HepG2 (cell line): ENCODE data around the gene EIF2S2. TPM values are rescaled to one million over a fixed set of nuclear protein-coding genes. Genes with fewer than 3 reads are reported as not detected.

Experiments
- ATAC-seq: fragments of 200-7000 bp; cut with Tn5 transposase; 3 replicates; pipeline ENCODE4 v1.9.1; 2020; ENCODE audit warnings: mild to moderate bottlenecking, moderate library complexity
- BruUV-seq: library from RNA; stranded (reverse); fragments of 400-500 nt; replicated peaks from 2 replicates; lab custom pipeline; 2021; lab: Mats Ljungman, UMichigan
- CTCF ChIA-PET: fragments of 300-600 bp; formaldehyde crosslinking; extraction: SDS; loops from one replicate; lab custom pipeline; 2021; ENCODE audit warnings: low total read pairs, inconsistent platforms, low intra/inter-chr PET ratio; lab: Yijun Ruan, JAX
- POLR2A ChIA-PET: fragments of 350-600 bp; sonication (Branson Sonifier 250); formaldehyde crosslinking; loops from one replicate; lab custom pipeline; 2020; ENCODE audit warnings: antibody characterized with exemption, inconsistent platforms; lab: Yijun Ruan, JAX
- DNase-seq: peaks from one replicate; pipeline ENCODE4 v3.0.0-alpha.2; 2015; ENCODE audit warnings: low spot score
- FAIRE-seq: peaks from 3 replicates; lab custom pipeline; 2011; peaks lifted over from hg19 to GRCh38; lab: Jason Lieb, UNC
- H2AFZ ChIP-seq: one replicate; pipeline ENCODE4 v1.6.1; 2011; ENCODE audit warnings: low read length, inconsistent platforms
- H3K27ac ChIP-seq: fragments of 300-600 bp; 3 replicates; pipeline ENCODE4 v1.8.0; 2011; ENCODE audit warnings: mixed run types, mild to moderate bottlenecking, mixed read lengths, low read length, inconsistent platforms; ENCODE audit not compliant: insufficient read depth; ENCODE audit errors: extremely low read length
- H3K27me3 ChIP-seq, 2 experiments: fragments of 200-600 bp in 1 of 2; 2 replicates in 1 of 2; 3 replicates in 1 of 2; pipeline versions ENCODE4 v1.6.0 to v1.8.0; 2011; ENCODE audit warnings: low read length in 2 of 2, mild to moderate bottlenecking in 2 of 2, moderate library complexity in 2 of 2, inconsistent platforms in 1 of 2; ENCODE audit not compliant: insufficient read depth in 2 of 2, control insufficient read depth in 1 of 2
- H3K36me3 ChIP-seq, 2 experiments: fragments of 200-600 bp in 1 of 2; replicated peaks in 1 of 2; 2 replicates in 1 of 2; 3 replicates in 1 of 2; pipeline versions ENCODE4 v1.5.1 to v1.8.0; 2011; ENCODE audit warnings: low read length in 2 of 2, inconsistent platforms in 1 of 2; ENCODE audit not compliant: insufficient read depth in 2 of 2, control insufficient read depth in 1 of 2
- H3K4me1 ChIP-seq: 2 replicates; pipeline ENCODE4 v1.5.1; 2012; ENCODE audit warnings: low read length, inconsistent platforms; ENCODE audit not compliant: insufficient read depth
- H3K4me2 ChIP-seq: 2 replicates; pipeline ENCODE4 v1.6.0; 2011; ENCODE audit warnings: low read depth, low read length, inconsistent platforms
- H3K4me3 ChIP-seq, 3 experiments: fragments of 200-600 bp in 1 of 3; sonication (generic), shearing (Covaris generic) in 1 of 3; replicated peaks in 1 of 3; 2 replicates each; pipeline ENCODE4 v1.5.1; 2011 to 2016; ENCODE audit warnings: low read length in 3 of 3, inconsistent platforms in 2 of 3, low read depth in 2 of 3, mild to moderate bottlenecking in 2 of 3, control low read depth in 1 of 3, mixed read lengths in 1 of 3; ENCODE audit not compliant: insufficient read depth in 1 of 3
- H3K79me2 ChIP-seq: one replicate; pipeline ENCODE4 v1.6.1; 2011; ENCODE audit warnings: low read length, inconsistent platforms; ENCODE audit not compliant: insufficient read depth
- H3K9ac ChIP-seq: 2 replicates; pipeline ENCODE4 v1.6.0; 2011; ENCODE audit warnings: mild to moderate bottlenecking, low read depth, low read length, inconsistent platforms; ENCODE audit not compliant: insufficient read depth
- H3K9me3 ChIP-seq: 2 replicates; pipeline ENCODE4 v1.5.1; 2012; ENCODE audit warnings: mild to moderate bottlenecking, low read length
- H4K20me1 ChIP-seq: 2 replicates; pipeline ENCODE4 v1.6.0; 2011; ENCODE audit warnings: inconsistent platforms, mild to moderate bottlenecking, low read length, moderate library complexity; ENCODE audit not compliant: insufficient read depth
- AKAP8 ChIP-seq: sonication (generic); formaldehyde crosslinking; IDR thresholded peaks from 2 replicates; pipeline ENCODE4 v1.5.1; 2020; ENCODE audit warnings: mild to moderate bottlenecking, missing genetic modification reagents
- HNF4A ChIP-seq: sonication (generic); formaldehyde crosslinking; IDR thresholded peaks from 2 replicates; pipeline ENCODE4 v1.4.0; 2020; ENCODE audit warnings: missing genetic modification reagents
- JARID2 ChIP-seq: sonication (generic); formaldehyde crosslinking; IDR thresholded peaks from 2 replicates; pipeline ENCODE4 v1.8.1; 2023; ENCODE audit warnings: missing genetic modification reagents, inconsistent platforms; ENCODE audit not compliant: insufficient replicate concordance
- KLF13 ChIP-seq: sonication (generic); formaldehyde crosslinking; IDR thresholded peaks from 2 replicates; pipeline ENCODE4 v1.4.0; 2020; ENCODE audit warnings: mild to moderate bottlenecking, missing genetic modification reagents
- MIER3 ChIP-seq: IDR thresholded peaks from 2 replicates; pipeline ENCODE4 v1.6.1; 2016; ENCODE audit warnings: missing compliant biosample characterization, borderline replicate concordance
- POLR2AphosphoS5 ChIP-seq: IDR thresholded peaks from 2 replicates; pipeline ENCODE4 v1.6.1; 2012; ENCODE audit warnings: low read depth, low read length
- POLR2G ChIP-seq: fragments of 200-400 bp; formaldehyde crosslinking; IDR thresholded peaks from 2 replicates; pipeline ENCODE4 v1.6.1; 2018; ENCODE audit warnings: mild to moderate bottlenecking, low read depth, low read length, moderate library complexity
- RBFOX2 ChIP-seq: fragments of 200-400 bp; formaldehyde crosslinking; IDR thresholded peaks from 2 replicates; pipeline ENCODE4 v1.6.1; 2017; ENCODE audit warnings: low read depth, mild to moderate bottlenecking, low read length
- RCOR2 ChIP-seq: IDR thresholded peaks from 2 replicates; pipeline ENCODE4 v1.6.1; 2016; ENCODE audit warnings: missing biosample characterization, missing genetic modification reagents
- RORA ChIP-seq: sonication (generic); formaldehyde crosslinking; IDR thresholded peaks from 2 replicates; pipeline ENCODE4 v1.5.0; 2020; ENCODE audit warnings: mild to moderate bottlenecking, missing genetic modification reagents, moderate library complexity
- SNAPC2 ChIP-seq: sonication (generic); formaldehyde crosslinking; IDR thresholded peaks from 2 replicates; pipeline ENCODE4 v1.8.1; 2022; ENCODE audit warnings: mild to moderate bottlenecking, missing genetic modification reagents
- ZNF121 ChIP-seq: sonication (generic); formaldehyde crosslinking; IDR thresholded peaks from 2 replicates; pipeline ENCODE4 v1.5.0; 2020; ENCODE audit warnings: mild to moderate bottlenecking, missing genetic modification reagents
- ZNF33B ChIP-seq: sonication (generic); formaldehyde crosslinking; IDR thresholded peaks from 2 replicates; pipeline ENCODE4 v1.5.1; 2020; ENCODE audit warnings: mild to moderate bottlenecking, missing genetic modification reagents
- WGBS: methylation state at CpG from one replicate; pipeline ENCODE4 v1.1.6; 2017; ENCODE audit warnings: low lambda C conversion rate; 5-methylcytosine and 5-hydroxymethylcytosine counted together
- in situ Hi-C: cut with HindIII; loops from 2 replicates; pipeline ENCODE4 v1.10.0; 2017; ENCODE audit warnings: low pct_unique_long_range_greater_than_20kb; ENCODE audit not compliant: extremely low pct_ligation_motif_present
- intact Hi-C: fragments of 100-400 bp; cut with micrococcal nuclease; formaldehyde crosslinking; loops from one replicate; pipeline ENCODE4 v1.10.0; 2022; ENCODE audit not compliant: unreplicated experiment
- polyA plus RNA-seq, 8 experiments: library from polyadenylated mRNA; depleted of rRNA in 3 of 8; stranded (reverse) in 7 of 8; unstranded in 1 of 8; fragments of >200 nt; fragmentation: Illumina TruSeq in 4 of 8; extraction: Trizol in 4 of 8; gene quantifications; 2 replicates each; pipeline versions ENCODE4 v1.2.1 to v1.2.3, GENCODE V29; 2011 to 2016; ENCODE audit warnings: low read depth in 4 of 8, missing spikeins in 1 of 8, mixed read lengths in 1 of 8; ENCODE audit not compliant: insufficient read depth in 1 of 8
- total RNA-seq, 5 experiments: library from RNA; depleted of rRNA; stranded (reverse); fragments of >200 nt; fragmentation: Illumina TruSeq; extraction: Trizol; gene quantifications; 2 replicates each; pipeline ENCODE4 v1.2.3, GENCODE V29; 2016; ENCODE audit warnings: low read depth in 1 of 5
- TF ChIP-seq, protein P1 (sequence below): sonication (generic); formaldehyde crosslinking; IDR thresholded peaks from 2 replicates; pipeline ENCODE4 v1.5.0; 2020; ENCODE audit warnings: mild to moderate bottlenecking, missing genetic modification reagents, borderline replicate concordance
- TF ChIP-seq, protein P2 (sequence below): sonication (generic); formaldehyde crosslinking; IDR thresholded peaks from 2 replicates; pipeline ENCODE4 v1.4.0; 2020; ENCODE audit warnings: missing genetic modification reagents, low read depth, mild to moderate bottlenecking, borderline replicate concordance
- TF ChIP-seq, protein P3 (sequence below): sonication (generic); formaldehyde crosslinking; conservative IDR thresholded peaks from 2 replicates; pipeline ENCODE4 v1.4.0; 2020; ENCODE audit warnings: missing genetic modification reagents
- TF ChIP-seq, protein P4 (sequence below): IDR thresholded peaks from 2 replicates; pipeline ENCODE4 v1.6.1; 2016; ENCODE audit warnings: control low read depth

EIF2S2 gene
- total and polyA plus RNA-seq, 2 of the 13 experiments (the other 11 are each of a cell fraction or from before 2014, with no cell fraction given), result 126 to 213 TPM

DNA sequence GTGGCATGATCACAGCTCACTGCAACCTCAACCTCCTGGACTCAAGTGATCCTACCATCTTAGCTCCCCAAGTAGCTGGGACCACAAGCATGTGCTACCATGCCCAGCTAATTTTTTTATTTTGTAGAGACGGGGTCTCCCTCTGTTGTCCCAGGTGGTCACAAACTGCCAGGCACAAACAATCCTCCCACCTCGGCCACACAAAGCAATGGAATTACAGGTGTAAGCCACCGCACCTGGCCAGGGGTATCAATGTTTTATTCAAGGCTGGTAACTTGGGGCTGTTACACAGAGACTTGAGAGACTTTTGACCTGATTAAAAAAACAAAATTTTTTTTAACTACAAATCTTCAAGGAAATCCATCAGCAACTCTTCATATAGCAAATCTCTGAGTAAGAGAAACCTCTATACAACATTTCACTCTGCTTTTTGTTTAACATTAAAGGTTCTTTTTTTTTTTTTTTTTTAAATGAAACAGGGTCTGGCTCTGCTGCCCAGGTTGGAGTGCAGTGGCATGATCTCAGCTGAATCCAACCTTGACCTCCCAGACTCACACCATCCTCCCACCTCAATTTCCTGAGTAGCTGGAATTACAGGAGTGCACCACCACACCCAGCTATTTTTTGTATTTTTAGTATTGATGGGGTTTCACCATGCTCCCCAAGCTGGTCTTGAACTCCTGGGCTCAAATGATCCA lies 5.9 kb downstream of the EIF2S2 start:
- POLR2A ChIA-PET, result interaction anchor here (0.7 to 1.8 kb wide), 3 partner anchors 10 to 113 kb away, joined by 3 to 5 read pairs (median 4); no protein-coding TSS in a partner anchor
- peaks cover 76% of the 10 kb centered on the region for H4K20me1 ChIP-seq
- TF ChIP-seq POLR2G (peak; percentile 50; the same call in 1 of the 2 replicates), ZNF121 (CRISPR knock-in tag) (peak; percentile 93), RORA (CRISPR knock-in tag) (no peak), AKAP8 (CRISPR knock-in tag) (peak; percentile 23; the same call in 1 of the 2 replicates), HNF4A (CRISPR knock-in tag) (no peak), SNAPC2 (CRISPR knock-in tag) (0 out of 2 replicates have a peak, but pooled peaks have one; percentile 21), RBFOX2 (peak; percentile 63), JARID2 (CRISPR knock-in tag) (no peak), POLR2AphosphoS5 (peak; percentile 3; the same call in 1 of the 2 replicates), KLF13 (CRISPR knock-in tag) (no peak), ZNF33B (no peak), RCOR2 (no peak), MIER3 (no peak)
- TF ChIP-seq, protein P1, sequence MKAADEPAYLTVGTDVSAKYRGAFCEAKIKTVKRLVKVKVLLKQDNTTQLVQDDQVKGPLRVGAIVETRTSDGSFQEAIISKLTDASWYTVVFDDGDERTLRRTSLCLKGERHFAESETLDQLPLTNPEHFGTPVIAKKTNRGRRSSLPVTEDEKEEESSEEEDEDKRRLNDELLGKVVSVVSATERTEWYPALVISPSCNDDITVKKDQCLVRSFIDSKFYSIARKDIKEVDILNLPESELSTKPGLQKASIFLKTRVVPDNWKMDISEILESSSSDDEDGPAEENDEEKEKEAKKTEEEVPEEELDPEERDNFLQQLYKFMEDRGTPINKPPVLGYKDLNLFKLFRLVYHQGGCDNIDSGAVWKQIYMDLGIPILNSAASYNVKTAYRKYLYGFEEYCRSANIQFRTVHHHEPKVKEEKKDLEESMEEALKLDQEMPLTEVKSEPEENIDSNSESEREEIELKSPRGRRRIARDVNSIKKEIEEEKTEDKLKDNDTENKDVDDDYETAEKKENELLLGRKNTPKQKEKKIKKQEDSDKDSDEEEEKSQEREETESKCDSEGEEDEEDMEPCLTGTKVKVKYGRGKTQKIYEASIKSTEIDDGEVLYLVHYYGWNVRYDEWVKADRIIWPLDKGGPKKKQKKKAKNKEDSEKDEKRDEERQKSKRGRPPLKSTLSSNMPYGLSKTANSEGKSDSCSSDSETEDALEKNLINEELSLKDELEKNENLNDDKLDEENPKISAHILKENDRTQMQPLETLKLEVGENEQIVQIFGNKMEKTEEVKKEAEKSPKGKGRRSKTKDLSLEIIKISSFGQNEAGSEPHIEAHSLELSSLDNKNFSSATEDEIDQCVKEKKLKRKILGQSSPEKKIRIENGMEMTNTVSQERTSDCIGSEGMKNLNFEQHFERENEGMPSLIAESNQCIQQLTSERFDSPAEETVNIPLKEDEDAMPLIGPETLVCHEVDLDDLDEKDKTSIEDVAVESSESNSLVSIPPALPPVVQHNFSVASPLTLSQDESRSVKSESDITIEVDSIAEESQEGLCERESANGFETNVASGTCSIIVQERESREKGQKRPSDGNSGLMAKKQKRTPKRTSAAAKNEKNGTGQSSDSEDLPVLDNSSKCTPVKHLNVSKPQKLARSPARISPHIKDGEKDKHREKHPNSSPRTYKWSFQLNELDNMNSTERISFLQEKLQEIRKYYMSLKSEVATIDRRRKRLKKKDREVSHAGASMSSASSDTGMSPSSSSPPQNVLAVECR, result 0 out of 2 replicates have a peak, but pooled peaks have one; percentile 27
- TF ChIP-seq, protein P2, sequence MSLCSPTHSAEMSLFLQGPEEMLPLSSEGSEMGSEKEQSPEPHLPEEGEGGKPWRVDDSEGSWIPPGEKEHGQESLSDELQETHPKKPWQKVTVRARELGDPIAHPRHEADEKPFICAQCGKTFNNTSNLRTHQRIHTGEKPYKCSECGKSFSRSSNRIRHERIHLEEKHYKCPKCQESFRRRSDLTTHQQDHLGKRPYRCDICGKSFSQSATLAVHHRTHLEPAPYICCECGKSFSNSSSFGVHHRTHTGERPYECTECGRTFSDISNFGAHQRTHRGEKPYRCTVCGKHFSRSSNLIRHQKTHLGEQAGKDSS, result no peak
- TF ChIP-seq, protein P3, sequence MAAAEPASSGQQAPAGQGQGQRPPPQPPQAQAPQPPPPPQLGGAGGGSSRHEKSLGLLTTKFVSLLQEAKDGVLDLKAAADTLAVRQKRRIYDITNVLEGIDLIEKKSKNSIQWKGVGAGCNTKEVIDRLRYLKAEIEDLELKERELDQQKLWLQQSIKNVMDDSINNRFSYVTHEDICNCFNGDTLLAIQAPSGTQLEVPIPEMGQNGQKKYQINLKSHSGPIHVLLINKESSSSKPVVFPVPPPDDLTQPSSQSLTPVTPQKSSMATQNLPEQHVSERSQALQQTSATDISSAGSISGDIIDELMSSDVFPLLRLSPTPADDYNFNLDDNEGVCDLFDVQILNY, result no peak
- TF ChIP-seq, protein P4, sequence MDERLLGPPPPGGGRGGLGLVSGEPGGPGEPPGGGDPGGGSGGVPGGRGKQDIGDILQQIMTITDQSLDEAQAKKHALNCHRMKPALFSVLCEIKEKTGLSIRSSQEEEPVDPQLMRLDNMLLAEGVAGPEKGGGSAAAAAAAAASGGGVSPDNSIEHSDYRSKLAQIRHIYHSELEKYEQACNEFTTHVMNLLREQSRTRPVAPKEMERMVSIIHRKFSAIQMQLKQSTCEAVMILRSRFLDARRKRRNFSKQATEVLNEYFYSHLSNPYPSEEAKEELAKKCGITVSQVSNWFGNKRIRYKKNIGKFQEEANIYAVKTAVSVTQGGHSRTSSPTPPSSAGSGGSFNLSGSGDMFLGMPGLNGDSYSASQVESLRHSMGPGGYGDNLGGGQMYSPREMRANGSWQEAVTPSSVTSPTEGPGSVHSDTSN (CRISPR knock-in tag), result no peak

More for the DNA sequence above, 5.9 kb downstream of the EIF2S2 start:
- WGBS, result 95% methylated on average over 3 of the region's 3 CpGs
- no peak for FAIRE-seq
- ATAC-seq, result peak; percentile 11; the same call in 1 of the 3 replicates
- Histone ChIP-seq H3K9ac (no peak overlapping the region), H3K27me3 (peaks cover 0 to 1% of the 10 kb centered on the region in 2 experiments; a peak in 1 of 5 replicates), H3K79me2 (peaks cover 90% of the 10 kb centered on the region), H3K4me3 (no peak overlapping the region), H3K4me1 (peaks cover 61% of the 10 kb centered on the region), H3K27ac (no peak overlapping the region), H2AFZ (no peak overlapping the region), H3K9me3 (no peaks in the 10 kb centered on the region), H3K4me2 (peak overlapping the region; percentile 12; the same call in 1 of the 2 replicates), H3K36me3 (peaks cover 27 to 80% of the 10 kb centered on the region in 2 experiments)
- no TSS peak for BruUV-seq
- in situ Hi-C loops (no loop called here), intact Hi-C loops (no loop called here)
- no peak for DNase-seq
- CTCF ChIA-PET, result no interaction called here
